GM12872 (cell line): ENCODE data around the gene TNFRSF11A.

Experiments used
- TF ChIP-seq, protein P1 (sequence below): IDR thresholded peaks from 3 replicates; pipeline ENCODE4 v1.5.1; 2011; ENCODE audit warnings: low read depth, mild to moderate bottlenecking, low read length, moderate library complexity; ENCODE audit not compliant: insufficient read depth

The TNFRSF11A gene

GRCh38 chr18:62402342-62402948 is 77.3 kb downstream of the TNFRSF11A start:
- TF ChIP-seq, protein P1, sequence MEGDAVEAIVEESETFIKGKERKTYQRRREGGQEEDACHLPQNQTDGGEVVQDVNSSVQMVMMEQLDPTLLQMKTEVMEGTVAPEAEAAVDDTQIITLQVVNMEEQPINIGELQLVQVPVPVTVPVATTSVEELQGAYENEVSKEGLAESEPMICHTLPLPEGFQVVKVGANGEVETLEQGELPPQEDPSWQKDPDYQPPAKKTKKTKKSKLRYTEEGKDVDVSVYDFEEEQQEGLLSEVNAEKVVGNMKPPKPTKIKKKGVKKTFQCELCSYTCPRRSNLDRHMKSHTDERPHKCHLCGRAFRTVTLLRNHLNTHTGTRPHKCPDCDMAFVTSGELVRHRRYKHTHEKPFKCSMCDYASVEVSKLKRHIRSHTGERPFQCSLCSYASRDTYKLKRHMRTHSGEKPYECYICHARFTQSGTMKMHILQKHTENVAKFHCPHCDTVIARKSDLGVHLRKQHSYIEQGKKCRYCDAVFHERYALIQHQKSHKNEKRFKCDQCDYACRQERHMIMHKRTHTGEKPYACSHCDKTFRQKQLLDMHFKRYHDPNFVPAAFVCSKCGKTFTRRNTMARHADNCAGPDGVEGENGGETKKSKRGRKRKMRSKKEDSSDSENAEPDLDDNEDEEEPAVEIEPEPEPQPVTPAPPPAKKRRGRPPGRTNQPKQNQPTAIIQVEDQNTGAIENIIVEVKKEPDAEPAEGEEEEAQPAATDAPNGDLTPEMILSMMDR = no peak

DNA sequence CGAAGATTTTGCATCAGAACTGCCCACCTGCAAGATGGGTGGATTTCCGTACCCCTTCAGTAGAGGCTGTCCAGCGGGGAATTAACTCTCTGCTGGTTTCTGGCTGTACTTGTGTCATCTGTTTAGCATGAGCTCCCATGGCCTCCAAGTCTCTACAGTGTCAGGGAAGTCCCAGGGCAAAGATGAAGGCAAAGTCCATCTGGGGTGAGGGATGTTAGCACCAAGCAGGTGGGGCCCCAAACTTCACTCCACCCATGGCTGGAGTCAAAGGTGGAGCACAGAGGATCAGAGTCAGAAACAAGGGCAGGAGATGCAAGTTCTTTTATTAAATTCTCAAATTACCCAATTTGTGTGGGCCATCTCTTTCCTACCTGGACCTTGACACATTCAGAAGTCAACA is 78.0 kb downstream of the TNFRSF11A start:
- TF ChIP-seq, protein P1 = no peak

GRCh38 chr18:62404881-62405280 is 79.8 kb downstream of the TNFRSF11A start:
- TF ChIP-seq, protein P1 = no peak

GRCh38 chr18:62407660-62408059 is 82.5 kb downstream of the TNFRSF11A start:
- TF ChIP-seq, protein P1 = no peak

DNA sequence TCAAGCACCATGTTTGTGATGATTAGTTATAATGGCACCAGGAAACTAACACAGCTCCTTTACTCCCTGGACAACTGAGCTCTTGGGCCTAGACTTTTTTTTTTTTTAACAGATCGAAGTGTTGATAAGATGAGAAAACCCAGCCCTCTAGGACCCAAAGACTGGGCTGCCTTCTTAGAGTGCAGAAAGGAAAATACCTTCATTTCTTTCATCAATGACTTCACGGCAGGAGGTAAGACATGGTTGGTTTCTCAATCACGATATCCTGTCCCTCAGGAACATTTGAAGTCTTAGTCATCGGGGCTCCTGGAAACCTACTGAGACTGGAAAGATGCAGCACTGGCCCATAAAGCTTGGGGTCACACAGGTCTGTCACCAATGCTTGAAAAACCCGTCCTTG is 84.7 kb downstream of the TNFRSF11A start:
- TF ChIP-seq, protein P1 = no peak

- TF ChIP-seq, protein P1 = no peak
Observed at GRCh38 chr18:62412231-62412979, 87.3 kb downstream of the TNFRSF11A start.

- TF ChIP-seq, protein P1 = no peak
Observed at GRCh38 chr18:62413206-62413605, 88.1 kb downstream of the TNFRSF11A start.
